Measurements from ENCODE around the gene HOXB7.

GRCh38 chr17:48619826-48620449, 9.1 kb upstream of the HOXB7 start:
- TF ChIP-seq, protein P1, sequence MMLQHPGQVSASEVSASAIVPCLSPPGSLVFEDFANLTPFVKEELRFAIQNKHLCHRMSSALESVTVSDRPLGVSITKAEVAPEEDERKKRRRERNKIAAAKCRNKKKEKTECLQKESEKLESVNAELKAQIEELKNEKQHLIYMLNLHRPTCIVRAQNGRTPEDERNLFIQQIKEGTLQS (IDR thresholded peaks at IDR 0.05) = no peak
- TF ChIP-seq, protein P2, sequence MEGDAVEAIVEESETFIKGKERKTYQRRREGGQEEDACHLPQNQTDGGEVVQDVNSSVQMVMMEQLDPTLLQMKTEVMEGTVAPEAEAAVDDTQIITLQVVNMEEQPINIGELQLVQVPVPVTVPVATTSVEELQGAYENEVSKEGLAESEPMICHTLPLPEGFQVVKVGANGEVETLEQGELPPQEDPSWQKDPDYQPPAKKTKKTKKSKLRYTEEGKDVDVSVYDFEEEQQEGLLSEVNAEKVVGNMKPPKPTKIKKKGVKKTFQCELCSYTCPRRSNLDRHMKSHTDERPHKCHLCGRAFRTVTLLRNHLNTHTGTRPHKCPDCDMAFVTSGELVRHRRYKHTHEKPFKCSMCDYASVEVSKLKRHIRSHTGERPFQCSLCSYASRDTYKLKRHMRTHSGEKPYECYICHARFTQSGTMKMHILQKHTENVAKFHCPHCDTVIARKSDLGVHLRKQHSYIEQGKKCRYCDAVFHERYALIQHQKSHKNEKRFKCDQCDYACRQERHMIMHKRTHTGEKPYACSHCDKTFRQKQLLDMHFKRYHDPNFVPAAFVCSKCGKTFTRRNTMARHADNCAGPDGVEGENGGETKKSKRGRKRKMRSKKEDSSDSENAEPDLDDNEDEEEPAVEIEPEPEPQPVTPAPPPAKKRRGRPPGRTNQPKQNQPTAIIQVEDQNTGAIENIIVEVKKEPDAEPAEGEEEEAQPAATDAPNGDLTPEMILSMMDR (IDR thresholded peaks at IDR 0.05; ENCODE audit: low read depth, low read length, missing input control) = no peak
- no peak for TF ChIP-seq JUND (IDR thresholded peaks at IDR 0.05)
- TF ChIP-seq, protein P3, sequence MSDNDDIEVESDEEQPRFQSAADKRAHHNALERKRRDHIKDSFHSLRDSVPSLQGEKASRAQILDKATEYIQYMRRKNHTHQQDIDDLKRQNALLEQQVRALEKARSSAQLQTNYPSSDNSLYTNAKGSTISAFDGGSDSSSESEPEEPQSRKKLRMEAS (IDR thresholded peaks at IDR 0.05) = no peak
- no peak for TF ChIP-seq HNF4A (conservative IDR thresholded peaks at IDR 0.05)
- TF ChIP-seq YY1 (IDR thresholded peaks at IDR 0.05) = no peak
- TF ChIP-seq, protein P4, sequence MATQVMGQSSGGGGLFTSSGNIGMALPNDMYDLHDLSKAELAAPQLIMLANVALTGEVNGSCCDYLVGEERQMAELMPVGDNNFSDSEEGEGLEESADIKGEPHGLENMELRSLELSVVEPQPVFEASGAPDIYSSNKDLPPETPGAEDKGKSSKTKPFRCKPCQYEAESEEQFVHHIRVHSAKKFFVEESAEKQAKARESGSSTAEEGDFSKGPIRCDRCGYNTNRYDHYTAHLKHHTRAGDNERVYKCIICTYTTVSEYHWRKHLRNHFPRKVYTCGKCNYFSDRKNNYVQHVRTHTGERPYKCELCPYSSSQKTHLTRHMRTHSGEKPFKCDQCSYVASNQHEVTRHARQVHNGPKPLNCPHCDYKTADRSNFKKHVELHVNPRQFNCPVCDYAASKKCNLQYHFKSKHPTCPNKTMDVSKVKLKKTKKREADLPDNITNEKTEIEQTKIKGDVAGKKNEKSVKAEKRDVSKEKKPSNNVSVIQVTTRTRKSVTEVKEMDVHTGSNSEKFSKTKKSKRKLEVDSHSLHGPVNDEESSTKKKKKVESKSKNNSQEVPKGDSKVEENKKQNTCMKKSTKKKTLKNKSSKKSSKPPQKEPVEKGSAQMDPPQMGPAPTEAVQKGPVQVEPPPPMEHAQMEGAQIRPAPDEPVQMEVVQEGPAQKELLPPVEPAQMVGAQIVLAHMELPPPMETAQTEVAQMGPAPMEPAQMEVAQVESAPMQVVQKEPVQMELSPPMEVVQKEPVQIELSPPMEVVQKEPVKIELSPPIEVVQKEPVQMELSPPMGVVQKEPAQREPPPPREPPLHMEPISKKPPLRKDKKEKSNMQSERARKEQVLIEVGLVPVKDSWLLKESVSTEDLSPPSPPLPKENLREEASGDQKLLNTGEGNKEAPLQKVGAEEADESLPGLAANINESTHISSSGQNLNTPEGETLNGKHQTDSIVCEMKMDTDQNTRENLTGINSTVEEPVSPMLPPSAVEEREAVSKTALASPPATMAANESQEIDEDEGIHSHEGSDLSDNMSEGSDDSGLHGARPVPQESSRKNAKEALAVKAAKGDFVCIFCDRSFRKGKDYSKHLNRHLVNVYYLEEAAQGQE (IDR thresholded peaks at IDR 0.05) = no peak
- TF ChIP-seq EGR1 (IDR thresholded peaks at IDR 0.05; ENCODE audit: low read depth in 2 of 2) = no peak
- TF ChIP-seq GABPA (IDR thresholded peaks at IDR 0.05 in 1 of 2, conservative IDR thresholded peaks at IDR 0.05 in 1 of 2) = no peak

Data from liver (tissue), 3 donors.